Posterior cingulate gyrus (tissue), 11 donors: Measurements from ENCODE around the gene VPS52.

Source experiments
- DNase-seq, 10 donors: peaks; one replicate each; pipeline versions ENCODE4 v3.0.0 to v3.0.0-alpha.2; 2020 to 2021; ENCODE audit warnings: mixed read lengths in 3 of 10
- intact Hi-C: fragments of 100-400 bp; cut with DNase I; formaldehyde crosslinking; loops from one replicate; pipeline ENCODE4 v1.15.1; 2023

The VPS52 gene

GRCh38 chr6:33215271-33216116, 56.2 kb downstream of the VPS52 start:
- DNase-seq: peak in 1 of 10 donors; percentile 52
- intact Hi-C loops: no loop called here

- DNase-seq: peak in 1 of 10 donors; percentile 56
- intact Hi-C loops: loop anchor here (5.0 kb wide), 1 partner anchor 33 kb away; no protein-coding TSS in a partner anchor
Measured at GRCh38 chr6:33213989-33214335, 57.7 kb downstream of the VPS52 start.

DNA sequence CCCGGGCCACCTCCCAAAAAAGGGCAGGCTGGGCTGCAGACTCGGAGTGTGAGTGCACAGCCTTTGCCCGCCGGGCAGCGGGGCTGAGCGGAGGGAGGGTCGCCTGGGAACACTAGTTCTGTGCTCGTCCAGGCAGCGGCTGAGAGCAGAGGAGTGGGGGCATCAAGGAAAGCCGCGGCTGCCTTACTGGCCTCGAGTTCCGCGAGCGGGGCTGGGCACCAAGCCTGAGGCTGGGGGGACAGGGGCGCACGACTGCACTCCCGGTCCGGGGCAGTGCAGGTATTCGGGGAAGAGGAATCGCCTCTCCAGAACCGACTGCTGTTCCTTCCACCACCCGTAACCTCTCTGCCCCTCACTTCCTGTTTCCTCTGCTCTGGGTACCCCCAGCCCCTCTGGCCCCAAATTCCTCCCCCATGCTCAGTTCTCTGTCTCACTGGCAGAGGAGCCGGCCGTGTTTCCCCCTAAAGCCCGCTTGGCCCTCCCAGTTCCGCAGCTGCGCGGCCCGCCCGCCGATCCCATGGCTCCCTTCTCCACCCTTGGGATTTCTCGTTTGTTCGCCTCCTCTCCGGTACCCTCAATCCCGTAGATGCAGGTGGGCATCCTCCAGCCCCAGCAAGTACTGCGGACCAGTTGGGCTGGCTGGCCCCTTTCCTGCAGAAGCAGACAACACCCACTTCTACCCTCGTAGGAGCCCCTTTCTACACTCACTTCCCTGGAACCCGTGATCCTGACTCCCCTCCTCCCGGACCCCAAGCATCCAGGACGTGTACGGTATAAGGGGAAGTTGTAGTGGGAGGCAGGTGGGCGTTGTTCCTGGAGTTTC, 58.3 kb downstream of the VPS52 start:
- peak in 5 of 10 donors; percentile 41 to 91 (median 85) for DNase-seq
- intact Hi-C loops: loop anchor here (5.0 kb wide), 1 partner anchor 34 kb away; no protein-coding TSS in a partner anchor

DNA sequence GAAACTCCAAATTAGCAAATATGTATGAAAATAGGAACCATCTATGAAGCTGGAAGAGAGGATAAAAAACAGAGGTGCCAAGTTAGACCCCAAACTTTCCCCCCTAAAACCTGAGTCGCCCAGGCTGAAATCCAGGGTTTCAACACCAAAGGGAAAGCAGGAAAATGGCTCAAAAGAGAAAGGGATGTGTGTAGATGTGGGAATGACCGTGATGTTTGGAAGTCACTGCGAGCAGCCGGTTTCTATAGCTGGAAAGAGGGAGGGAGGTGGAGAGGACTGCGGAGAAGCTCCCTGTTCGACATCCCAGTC, 58.9 kb downstream of the VPS52 start:
- intact Hi-C loops: loop anchor here (5.0 kb wide), 1 partner anchor 34 kb away; no protein-coding TSS in a partner anchor
- DNase-seq: no peak

GRCh38 chr6:33211666-33212422, 59.8 kb downstream of the VPS52 start:
- intact Hi-C loops: loop anchor here (5.0 kb wide), 1 partner anchor 35 kb away; no protein-coding TSS in a partner anchor
- DNase-seq: no peak

- intact Hi-C loops: loop anchor here (5.0 kb wide), 1 partner anchor 36 kb away; no protein-coding TSS in a partner anchor
- no peak for DNase-seq
Measured at GRCh38 chr6:33211136-33211535, 60.5 kb downstream of the VPS52 start.

- DNase-seq: no peak
- intact Hi-C loops: loop anchor here (5.0 kb wide), 1 partner anchor 37 kb away; no protein-coding TSS in a partner anchor
Measured at GRCh38 chr6:33209856-33210255, 61.8 kb downstream of the VPS52 start.

DNA sequence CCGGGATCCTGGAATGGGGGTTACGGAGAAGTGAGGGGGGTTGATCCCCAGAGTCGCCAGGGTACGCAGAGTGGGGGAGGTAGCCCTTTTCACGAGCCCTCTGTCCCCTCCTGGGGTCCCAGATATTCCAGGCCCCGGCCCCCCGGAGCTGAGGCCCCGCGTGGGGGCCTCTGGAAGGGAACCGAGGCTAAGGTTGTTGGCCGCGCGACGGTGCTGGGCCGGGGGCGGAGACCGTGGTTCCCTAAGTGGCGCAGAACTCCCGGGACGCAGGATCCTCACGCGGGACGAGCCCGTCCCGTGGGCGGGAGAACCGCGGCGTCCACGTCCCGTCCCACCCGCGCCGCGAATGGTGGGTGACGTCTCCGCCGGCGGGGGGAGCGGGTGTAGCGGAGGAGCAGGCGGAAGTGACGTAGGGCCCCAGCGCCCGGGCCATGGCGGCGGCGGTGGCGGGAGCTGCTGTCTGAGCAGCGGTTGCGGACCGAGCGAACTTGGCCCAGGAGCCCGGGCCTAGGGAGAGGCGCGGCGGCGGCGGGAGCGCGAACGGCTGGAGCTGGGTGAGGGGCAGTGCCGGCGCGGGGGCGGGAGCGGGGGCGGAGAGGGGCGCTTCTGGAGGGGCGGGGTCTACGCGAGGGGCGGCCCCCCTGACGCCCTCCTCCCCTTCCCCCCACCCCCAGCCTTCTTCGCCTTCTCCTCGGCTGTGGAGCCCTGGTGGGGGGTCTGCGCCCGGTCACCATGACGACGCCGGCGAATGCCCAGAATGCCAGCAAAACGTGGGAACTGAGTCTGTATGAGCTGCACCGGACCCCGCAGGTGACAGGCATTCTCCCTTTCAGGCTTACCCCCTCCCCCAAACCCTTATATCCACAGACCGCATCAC, 63.3 kb downstream of the VPS52 start, which contains the start of gene RING1:
TSS of gene RING1 (plus strand) at position 410 of the 877 bp plus-strand sequence. CDS start at position 733, 323 bp downstream.
- intact Hi-C loops: no loop called here
- DNase-seq: peak; percentile 79 to 98 (median 90)

GRCh38 chr6:33207552-33208090, 64.1 kb downstream of the VPS52 start:
- intact Hi-C loops: no loop called here
- peak in 6 of 10 donors; percentile 35 to 86 (median 59) for DNase-seq

DNA sequence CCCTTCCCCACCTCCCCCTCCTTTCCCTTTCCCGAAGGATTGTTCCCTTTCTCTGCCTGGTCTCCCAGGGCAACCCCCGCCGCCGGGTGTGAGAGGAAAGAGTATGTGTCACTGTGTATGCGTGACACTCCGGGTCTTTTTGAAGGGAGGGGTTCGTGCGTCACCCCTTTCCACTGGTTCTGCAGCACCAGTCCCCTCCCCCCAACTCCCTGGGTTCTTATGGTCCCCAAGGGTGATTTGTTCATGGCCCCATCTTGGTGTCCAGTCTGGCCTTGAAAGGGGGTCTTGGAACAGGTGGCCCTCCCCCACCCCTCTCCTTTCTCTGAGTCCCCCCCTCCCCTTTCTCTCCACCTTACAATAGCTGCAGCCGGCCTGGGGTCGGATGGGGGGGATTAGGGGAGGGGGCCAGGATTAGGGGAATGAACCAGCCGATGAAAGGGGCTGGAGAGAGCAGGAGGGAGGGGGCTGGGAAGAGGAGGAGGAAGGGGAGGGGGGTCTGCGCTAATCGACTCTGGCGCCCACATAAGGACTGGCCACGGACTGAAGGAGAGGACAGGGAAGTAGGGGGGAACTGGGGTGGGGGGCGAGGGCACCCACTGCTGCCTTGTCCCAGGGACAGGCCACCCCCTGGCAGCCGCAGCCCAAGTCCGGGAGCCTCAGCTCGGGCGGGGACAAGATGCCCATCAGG, 64.7 kb downstream of the VPS52 start:
- DNase-seq: peak in 1 of 10 donors; percentile 53
- intact Hi-C loops: no loop called here

GRCh38 chr6:33206027-33206863, 65.4 kb downstream of the VPS52 start:
- intact Hi-C loops: no loop called here
- no peak for DNase-seq

- intact Hi-C loops: no loop called here
- no peak for DNase-seq
Measured at GRCh38 chr6:33205191-33206026, 66.3 kb downstream of the VPS52 start.

GRCh38 chr6:33204415-33205190, 67.1 kb downstream of the VPS52 start, which contains the start of gene HSD17B8:
TSS of gene HSD17B8 (plus strand) at chr6:33204655. CDS start at chr6:33204669, 14 bp downstream.
- peak; percentile 91 to 99 (median 96) for DNase-seq
- intact Hi-C loops: loop anchor here (5.0 kb wide), 2 partner anchors 232 to 1007 kb away; no protein-coding TSS in a partner anchor

DNA sequence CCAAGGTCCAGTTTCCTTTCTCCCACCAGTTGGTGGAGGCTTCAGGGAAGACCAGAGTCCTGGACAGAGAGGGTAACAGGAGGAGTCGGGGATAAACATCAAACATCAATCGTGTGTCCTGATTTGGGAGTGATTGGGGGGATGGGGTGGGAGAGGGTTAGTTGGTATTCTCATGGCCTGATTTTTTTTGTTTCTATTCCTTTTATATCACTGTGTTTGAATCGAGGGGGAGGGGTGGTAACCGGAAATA, 67.6 kb downstream of the VPS52 start:
- DNase-seq: no peak
- intact Hi-C loops: loop anchor here (5.0 kb wide), 2 partner anchors 232 to 1007 kb away; no protein-coding TSS in a partner anchor

- no peak for DNase-seq
- intact Hi-C loops: loop anchor here (5.0 kb wide), 2 partner anchors 231 to 1006 kb away; no protein-coding TSS in a partner anchor
Measured at GRCh38 chr6:33203443-33204164, 68.1 kb downstream of the VPS52 start.
